ENCODE data around the gene FAM120A.

The FAM120A gene

GRCh38 chr9:93597871-93598646, 146.6 kb downstream of the FAM120A start:
- DNase-seq, result no peak

- DNase-seq, result no peak
Measured at GRCh38 chr9:93598647-93599241, 147.3 kb downstream of the FAM120A start.

- no peak for DNase-seq
Measured at GRCh38 chr9:93599571-93600403, 148.3 kb downstream of the FAM120A start.

GRCh38 chr9:93600504-93600903, 149.0 kb downstream of the FAM120A start:
- DNase-seq, result peak; percentile 91

- DNase-seq, result no peak
Measured at GRCh38 chr9:93601063-93601462, 149.6 kb downstream of the FAM120A start.

- no peak for DNase-seq
Measured at GRCh38 chr9:93601666-93602065, 150.2 kb downstream of the FAM120A start.

GRCh38 chr9:93603011-93603410, 151.5 kb downstream of the FAM120A start:
- DNase-seq, result no peak

- no peak for DNase-seq
Measured at GRCh38 chr9:93603906-93604326, 152.4 kb downstream of the FAM120A start.

DNA sequence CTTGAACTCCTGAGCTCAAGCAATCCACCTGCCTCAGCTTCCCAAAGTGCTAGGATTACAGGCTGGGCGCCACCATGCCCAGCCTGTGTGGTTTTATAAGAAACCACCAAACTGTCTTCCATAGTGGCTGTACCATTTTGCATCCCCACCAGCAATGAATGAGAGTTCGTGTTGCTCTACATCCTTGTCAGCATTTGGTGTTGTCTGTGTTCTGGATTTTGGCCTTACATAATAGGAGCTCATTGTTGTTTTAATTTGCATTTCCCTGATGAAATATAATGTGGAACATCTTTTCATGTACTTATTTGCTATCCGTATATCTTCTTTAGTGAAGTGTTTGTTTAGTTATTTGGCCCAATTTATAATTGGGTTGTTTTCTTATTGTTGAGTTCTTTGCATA, 154.7 kb downstream of the FAM120A start:
- DNase-seq, result no peak

DNA sequence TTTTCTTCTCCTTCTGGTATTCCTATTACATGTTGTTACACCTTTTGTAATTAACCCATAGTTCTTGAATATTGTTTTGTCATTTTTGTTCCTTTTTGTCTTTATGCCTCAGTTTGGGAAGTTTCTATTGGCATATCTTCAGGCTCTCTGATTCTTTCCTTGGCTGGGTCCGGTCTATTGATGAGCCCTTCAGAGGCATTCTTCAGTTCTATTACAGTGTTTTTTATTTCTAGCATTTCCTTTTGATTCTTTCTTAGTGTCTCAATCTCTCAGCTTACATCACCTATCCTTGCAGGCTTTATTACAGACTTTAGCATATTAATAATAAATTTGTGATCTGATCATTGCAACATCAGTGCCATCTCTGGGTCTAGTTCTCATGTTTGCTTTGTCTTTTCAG, 158.7 kb downstream of the FAM120A start:
- no peak for DNase-seq

DNA sequence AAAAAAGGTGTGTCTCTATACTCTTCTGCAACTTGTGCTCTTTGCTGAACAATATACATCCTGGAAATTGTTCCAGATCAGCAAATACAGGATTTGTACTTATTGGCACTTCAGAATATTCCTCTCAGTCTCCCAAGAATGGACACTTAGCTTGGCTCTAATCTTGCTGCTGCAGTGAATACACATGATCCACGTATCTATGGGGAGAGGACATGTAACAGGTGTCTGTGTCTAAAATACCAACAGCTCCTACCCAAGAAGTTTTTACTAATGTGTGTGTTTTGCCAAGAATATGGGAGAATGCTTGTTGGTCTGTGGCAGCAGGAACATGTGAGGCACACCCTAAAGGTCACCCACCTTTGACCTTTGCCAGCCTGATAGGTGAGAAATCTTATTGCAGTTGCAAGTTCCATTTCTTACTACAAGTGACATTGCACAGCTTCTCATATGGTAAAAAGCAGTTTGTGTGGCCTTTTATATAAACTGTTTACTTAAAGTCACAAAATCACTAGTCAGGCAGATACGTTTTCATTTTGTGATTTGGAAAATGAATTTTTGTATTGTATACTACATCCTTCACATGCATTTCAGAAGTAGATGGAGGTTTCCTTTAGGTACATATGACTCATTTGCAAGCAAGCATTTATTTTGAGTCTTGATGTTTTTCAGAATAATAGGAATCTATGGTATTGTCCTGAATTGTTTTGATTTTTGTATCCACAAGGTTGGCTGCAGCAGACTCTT, 160.7 kb downstream of the FAM120A start:
- no peak for DNase-seq

- peak; percentile 45 for DNase-seq
Measured at GRCh38 chr9:93612796-93613154, 161.3 kb downstream of the FAM120A start.

DNA sequence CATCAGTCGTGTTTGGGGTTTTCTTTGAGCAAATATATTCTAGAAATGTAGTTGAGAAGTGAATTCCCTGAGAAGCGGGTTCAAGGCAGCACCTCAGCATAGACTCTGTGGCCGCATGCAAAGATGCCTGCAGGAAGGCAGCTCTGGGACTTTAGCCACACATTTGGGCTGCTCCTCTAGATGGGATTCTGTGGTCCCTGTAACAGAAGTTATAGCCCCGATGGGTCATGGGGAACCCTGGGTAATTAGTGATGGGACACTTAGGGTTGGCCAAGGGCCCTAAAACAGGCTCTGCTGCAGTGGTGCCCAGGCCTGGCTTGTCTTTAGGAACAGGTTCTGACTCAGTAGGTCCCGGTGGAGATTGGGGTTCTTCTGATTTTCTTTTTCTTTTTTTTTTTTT, 161.7 kb downstream of the FAM120A start:
- no peak for DNase-seq

GRCh38 chr9:93613791-93614190, 162.3 kb downstream of the FAM120A start:
- no peak for DNase-seq

- DNase-seq, result no peak
Measured at GRCh38 chr9:93614830-93615468, 163.5 kb downstream of the FAM120A start.
